Neural progenitor cell (in vitro differentiated cells): Measurements from ENCODE around the gene EFS.

Source experiments
- CTCF ChIP-seq: fragments of 200-600 bp; sonication (generic); IDR thresholded peaks from 2 replicates; pipeline ENCODE4 v1.5.1; 2017; ENCODE audit warnings: antibody characterized with exemption, mild to moderate bottlenecking
- EZH2 ChIP-seq: fragments of 200-600 bp; sonication (generic); IDR thresholded peaks from 2 replicates; pipeline ENCODE4 v1.6.1; 2017; ENCODE audit warnings: antibody characterized with exemption, mild to moderate bottlenecking, moderate library complexity

- no peak for TF ChIP-seq CTCF
- no peak for TF ChIP-seq EZH2
Observed at GRCh38 chr14:23326491-23327332, 38.3 kb downstream of the EFS start.
